HL-60/S4 treated with retinoic acid at 250 ng/mL for 4 days and 3 days (cell line): ENCODE measurements around the gene VIPAS39.

Experiments
- in situ Hi-C: fragments of 300-500 bp; cut with MboI; formaldehyde crosslinking; loops from 2 replicates; pipeline ENCODE4 v1.7.0; 2022; ENCODE audit warnings: low sequenced_read_pairs

The VIPAS39 gene

DNA sequence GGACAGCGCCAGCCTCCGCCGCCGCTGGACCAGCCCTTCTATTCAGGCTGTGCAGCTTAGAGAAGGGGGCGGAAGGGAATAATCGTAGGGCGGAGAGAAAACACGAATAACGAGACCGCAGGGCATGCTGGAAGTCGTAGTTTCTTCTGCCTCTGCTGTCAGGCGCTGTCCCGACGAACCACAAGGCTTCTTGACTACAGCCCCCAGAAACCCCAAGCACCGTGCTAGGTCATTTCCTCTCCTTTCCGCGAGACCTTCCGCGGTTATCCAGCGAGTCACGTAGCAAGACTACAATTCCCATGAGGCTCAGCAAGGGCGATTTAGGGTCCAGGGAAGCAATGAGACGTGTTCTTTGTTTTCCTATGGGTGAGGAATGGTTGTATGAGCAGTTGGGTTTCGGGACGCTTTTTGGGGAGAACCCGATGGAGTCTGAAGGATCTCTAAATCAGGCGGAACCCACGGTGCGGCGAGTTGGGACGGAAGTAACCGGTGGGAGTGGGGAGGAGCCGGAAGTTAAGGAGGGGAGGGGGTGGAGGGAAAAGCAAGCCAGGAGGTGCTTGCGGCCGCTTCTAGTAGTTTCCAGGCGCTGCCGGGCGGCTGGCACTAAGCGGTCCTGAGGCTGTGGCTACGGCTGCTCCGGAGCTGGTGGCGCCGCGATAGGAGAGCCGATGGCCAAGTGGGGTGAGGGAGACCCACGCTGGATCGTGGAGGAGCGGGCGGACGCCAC is at the start of gene VIPAS39, which contains the start of gene AHSA1:
Gene VIPAS39 (minus strand): TSS at position 80 of the 727 bp plus-strand sequence. CDS start 3,499 bp downstream, outside the sequence.
Gene AHSA1 (plus strand): TSS at position 572 of the 727 bp plus-strand sequence. CDS start 97 bp downstream, at position 669.
- in situ Hi-C loops: no loop called here

GRCh38 chr14:77505031-77505430 is 47.6 kb upstream of the VIPAS39 start:
- in situ Hi-C loops: no loop called here

GRCh38 chr14:77503138-77503537 is 45.7 kb upstream of the VIPAS39 start:
- in situ Hi-C loops: no loop called here

- in situ Hi-C loops: no loop called here
Observed at GRCh38 chr14:77502109-77502782, 44.8 kb upstream of the VIPAS39 start.

DNA sequence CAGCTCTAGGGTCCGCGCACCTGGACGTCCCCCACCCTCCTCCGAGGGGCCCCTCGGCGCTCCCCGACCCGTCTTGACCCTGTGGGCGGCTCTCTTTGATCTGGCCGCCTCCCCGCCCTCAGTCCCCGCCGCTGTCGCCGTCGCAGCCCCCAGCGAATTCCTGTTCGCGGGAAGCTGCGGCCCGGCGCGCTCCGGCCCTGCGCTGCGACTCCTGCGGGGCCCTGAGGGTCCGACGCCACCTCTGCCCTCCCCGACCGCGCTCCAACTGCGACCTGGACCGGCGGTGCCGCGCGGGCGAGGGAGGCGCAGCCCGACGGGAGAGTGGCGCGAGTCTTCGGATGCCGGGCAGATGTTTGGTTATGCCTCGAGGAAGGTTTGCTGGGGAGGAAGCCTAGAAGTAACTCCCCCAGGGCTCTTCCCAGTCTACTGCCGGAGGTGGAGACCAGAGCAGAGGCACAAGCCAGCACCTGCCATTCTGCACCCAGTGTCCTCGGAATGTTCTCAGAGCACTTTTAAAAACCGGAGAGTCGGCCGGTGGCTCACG is 41.7 kb upstream of the VIPAS39 start:
- in situ Hi-C loops: no loop called here

DNA sequence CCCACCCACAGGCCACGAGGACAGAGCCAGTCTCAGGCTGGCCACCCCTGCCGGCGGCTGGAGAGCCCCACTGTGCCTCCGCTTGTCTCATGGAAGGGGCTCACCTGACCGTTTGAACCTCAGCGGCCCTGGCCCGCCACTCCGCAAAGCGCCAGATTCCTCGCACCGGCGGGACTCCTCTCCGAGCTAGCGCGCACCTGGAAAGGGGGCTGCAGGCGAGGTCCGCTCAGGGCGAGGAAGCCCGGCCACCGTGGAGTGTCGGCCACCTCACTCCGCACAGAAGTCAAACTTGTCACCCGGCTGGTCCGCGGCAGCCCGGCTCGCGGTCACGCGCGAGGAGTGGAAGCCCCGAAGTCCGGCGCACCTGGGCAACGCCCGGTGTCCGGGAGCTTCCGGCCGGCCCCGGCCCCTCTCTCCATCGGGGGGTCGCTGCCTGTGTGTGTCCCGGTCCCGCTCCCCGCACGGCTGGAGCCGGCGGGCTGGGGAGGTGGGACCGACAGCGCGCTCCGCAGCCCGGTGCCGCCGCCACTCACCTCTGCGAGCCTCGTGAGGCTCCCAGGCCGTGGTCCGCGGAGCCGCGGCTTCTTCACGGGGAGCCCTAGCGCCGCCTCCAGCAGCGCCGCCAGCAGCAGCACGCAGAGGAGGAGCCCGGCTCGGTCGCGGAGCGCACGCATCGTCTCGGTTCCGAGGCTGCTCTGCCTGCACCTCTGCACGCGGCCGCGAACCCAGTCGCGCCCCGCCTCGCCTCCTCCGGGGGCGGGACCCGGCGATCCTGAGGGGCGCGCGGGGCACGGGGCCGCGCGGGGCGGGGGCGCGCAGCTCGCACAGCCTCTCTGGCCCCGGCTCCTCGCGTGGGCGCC is 40.9 kb upstream of the VIPAS39 start, which contains the start of gene ISM2:
Gene ISM2 (minus strand): TSS at position 697 of the 860 bp plus-strand sequence. CDS start 23 bp downstream, at position 674.
- in situ Hi-C loops: no loop called here

GRCh38 chr14:77495334-77495733 is 37.9 kb upstream of the VIPAS39 start:
- in situ Hi-C loops: no loop called here

DNA sequence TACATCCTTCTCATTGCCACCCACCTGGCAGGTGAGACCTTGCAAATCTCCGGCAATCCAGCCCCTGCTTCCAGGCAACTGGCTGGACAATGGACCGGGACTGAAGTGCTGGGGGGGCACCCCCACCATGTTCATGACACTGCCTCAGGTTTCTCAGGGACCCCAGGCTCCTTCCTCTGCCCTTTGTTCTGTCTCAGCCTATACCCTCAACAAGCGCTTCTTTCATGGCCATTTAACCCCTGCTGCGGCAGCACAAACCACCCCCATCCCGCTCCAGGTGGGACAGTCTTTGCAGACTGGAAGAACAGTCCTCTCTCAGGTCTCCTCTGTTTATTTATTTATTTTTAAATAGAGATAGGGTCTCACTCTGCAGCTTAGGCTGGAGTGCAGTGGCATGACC is 33.7 kb upstream of the VIPAS39 start:
- in situ Hi-C loops: no loop called here

- in situ Hi-C loops: no loop called here
Observed at GRCh38 chr14:77490347-77490986, 33.1 kb upstream of the VIPAS39 start.

DNA sequence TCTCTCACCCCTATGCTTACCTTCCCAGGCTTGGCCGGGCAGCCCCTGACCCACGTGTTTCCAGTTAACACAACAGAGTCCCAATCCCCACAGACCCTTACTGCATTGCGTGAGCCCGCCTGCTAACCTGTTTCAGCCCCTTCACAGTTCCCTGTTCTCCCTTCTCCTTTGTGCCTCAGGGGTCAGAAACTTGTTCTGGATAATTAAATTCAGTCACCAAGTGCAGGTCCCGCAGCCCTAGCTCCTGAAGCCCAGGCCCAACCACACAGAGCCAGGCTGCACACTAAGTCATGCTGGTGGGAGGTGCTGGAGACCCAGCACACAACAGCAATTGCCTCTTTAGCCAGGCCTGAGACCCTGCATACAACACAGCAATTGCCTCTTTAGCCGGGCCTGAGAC is 31.6 kb upstream of the VIPAS39 start:
- in situ Hi-C loops: no loop called here

DNA sequence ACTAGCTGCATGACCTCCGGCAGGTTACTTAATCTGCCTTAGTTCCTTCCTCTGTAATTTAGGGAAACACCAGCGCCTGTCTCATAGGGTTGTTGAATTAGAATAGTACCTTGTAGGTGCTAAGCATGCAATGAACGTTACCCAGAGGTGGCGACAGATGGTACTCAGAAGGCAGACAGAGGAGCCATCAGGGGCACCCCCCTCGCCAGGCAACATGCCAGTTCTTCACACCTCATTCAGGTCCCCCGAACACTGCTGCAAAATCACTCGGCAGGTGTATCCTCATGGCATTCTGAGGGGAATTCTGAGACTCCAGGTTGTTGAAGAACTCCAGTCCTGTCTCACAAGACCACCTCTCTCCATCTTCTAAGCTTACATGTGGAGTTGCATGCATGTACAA is 31.2 kb upstream of the VIPAS39 start:
- in situ Hi-C loops: no loop called here

GRCh38 chr14:77485901-77486678 is 28.7 kb upstream of the VIPAS39 start:
- in situ Hi-C loops: no loop called here

GRCh38 chr14:77485256-77485655 is 27.9 kb upstream of the VIPAS39 start:
- in situ Hi-C loops: no loop called here

GRCh38 chr14:77482422-77482821 is 25.0 kb upstream of the VIPAS39 start:
- in situ Hi-C loops: no loop called here

DNA sequence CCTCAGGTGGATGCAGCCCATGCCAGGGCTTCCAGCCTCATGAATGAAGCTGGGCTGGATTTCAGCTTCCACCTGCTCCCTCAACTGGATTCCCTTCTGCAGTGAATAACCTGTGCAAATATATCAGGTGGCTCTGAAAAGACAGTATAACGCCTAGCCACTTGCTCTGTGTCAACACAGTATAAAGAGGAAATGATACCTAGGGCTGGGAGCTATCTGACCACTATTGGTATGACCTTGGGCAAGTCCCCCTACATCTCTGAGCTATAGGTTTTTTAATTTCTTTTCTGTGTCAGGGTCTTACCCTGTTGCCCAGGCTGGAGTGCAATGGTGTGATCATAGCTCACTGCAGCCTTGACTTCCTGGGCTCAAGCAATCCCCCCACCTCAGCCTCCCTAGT is 21.4 kb upstream of the VIPAS39 start:
- in situ Hi-C loops: no loop called here

DNA sequence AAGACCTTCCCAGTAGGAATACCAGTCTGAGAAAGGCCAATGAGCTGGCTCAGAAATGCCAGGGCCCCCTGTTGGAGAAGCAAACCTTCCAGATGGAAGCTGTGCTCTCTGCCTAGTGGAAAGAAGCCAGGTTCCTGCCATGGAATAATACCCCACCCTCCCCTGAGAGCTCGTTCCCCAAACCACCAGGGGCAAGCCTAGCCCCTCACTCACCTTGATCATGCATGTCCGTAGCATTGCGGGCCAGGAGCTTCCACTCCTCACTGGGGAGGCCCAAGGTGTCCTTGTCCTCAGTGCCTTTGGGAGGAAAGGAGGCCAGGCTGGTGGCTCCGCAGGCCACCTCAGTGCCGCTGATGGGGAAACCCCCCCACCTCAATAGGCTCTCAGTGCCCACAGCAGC is 20.6 kb upstream of the VIPAS39 start:
- in situ Hi-C loops: no loop called here

- in situ Hi-C loops: no loop called here
Observed at GRCh38 chr14:77475432-77476115, 18.2 kb upstream of the VIPAS39 start.

DNA sequence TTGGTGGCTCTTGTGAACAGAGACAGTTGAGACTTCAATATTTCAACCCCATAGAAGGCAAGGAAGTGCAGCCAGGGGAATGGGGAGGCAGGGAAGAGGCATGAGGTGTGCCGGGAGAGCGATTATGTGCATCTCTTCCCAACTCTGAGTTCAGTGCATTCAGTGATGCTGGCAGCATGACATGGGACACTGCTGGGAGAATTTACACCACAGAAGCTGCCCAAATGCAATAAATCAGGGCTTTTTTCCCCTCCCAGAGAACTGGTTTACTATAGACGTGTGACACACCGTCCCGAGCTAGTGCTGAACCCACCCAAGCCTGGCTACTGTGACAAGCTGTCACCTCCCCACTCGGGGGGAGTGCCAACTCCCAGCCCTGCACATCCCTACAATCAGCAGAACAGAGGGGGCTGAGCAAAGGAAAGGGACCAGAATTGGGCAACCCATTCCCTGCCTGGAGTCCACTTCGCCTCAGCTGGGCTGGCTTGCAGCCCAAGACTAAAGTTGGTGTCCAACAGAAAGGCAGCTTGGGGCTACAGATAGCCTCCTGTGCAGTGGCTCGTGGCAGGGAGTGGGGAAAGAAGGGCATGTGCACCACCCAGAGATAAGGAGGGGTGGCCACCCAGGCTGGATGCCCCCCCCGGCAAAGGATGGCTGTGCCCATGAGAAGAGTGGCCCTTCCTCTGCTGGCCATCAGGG is 17.2 kb upstream of the VIPAS39 start:
- in situ Hi-C loops: no loop called here

- in situ Hi-C loops: no loop called here
Observed at GRCh38 chr14:77473921-77474320, 16.5 kb upstream of the VIPAS39 start.
